NCI-H2029 treated with DMSO at 0.1 percent for 48 hours (cell line): ENCODE measurements around the gene SIGLEC6.
"Not testable (repeated sequence)": the region's sequence is repeated elsewhere in the genome, so short reads cannot be mapped to it uniquely, and the experiment has no call there.

Experiments
- DNase-seq: peaks from one replicate; lab custom pipeline; 2025; lab: John Stamatoyannopoulos, UW

SIGLEC6 gene

DNA sequence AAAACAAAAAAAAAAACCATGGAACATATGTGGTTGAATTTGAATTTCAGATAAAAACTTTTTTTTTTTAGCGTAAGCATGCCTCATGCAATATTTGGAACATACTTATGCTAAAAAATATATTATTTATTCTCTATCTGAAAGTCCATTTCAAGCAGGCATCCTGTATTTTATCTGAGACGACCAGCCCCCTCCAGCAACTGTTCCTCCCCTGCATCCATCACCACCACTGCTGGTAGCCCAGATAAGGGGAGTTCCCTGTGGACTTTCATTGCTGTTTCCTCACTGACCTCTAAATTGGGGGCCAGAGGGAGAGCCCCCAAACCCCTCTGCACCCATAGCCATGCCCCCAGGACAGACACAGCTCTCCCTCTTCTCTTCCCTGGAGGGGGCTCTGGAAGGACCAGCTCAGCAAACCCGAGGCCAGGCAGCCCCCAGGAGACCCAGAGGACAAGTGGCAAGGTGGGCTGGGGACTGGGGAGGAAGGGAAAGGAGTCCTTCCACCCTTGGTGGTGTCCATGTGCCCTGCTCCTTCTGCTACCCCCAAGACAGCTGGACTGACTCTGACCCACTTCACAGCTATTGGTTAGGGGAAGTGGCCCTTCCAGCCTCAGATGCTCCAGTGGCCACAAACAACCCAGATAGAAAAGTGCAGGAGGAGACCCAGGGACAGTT lies 23.3 kb downstream of the SIGLEC6 start:
- DNase-seq = no peak

DNA sequence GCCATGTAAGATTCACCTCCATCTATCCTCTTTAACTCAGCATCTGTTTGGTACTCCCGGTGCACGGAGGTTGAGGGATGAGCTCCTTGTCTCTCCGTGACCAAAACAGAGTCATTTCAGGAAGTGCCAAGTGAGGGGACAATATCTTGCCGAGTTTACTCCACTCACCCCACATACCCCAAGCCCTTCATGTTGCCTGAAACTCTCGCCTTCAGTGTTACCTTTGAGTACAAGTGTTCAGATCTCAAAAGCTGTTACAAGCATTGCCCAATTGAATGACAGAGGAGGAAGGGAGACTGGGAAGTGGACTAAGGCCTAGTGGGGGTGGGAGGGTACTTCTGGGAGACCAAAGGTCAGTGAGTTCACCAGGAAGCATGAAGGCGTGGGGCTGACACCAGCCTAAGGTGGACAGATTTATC lies 23.8 kb downstream of the SIGLEC6 start:
- DNase-seq = no peak

DNA sequence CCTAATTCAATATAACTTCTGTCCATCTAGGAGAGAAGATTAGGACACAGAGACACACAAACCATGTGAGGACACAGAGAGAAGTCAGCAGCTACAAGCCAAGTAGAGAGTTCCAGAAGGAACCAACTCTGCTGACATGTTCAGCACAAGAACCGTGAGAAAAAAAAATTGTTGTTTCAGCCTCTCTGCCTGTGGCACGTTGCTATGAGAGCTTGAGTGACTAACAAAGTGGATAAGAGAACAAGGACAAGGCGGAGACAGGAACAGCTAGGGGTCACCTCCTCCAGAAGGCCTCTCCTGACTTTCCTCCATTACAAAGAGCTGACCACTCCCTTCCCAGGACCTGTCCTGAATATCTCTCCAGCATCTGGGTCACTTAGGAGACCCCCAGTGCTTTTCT lies 24.3 kb downstream of the SIGLEC6 start:
- DNase-seq = no peak

DNA sequence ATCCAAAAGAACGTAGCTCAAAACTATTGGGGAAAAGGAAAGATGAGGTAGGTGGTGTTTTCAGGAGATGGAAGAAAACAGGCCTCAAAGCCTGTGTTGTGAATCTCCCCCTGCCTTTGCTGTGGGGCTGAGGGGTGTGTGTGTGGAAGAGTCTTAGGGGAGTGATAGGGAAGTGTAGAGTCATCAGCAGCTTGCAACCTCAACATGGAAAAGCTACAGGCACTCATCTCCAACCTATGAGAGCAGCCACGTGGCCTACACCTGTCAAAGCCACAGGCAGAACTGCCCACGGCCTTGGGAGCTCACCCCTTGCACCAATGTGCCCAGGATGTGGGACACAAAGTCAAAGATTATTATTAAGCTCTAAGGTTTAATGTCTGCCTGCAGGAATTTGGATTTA lies 25.6 kb downstream of the SIGLEC6 start:
- DNase-seq = no peak

DNA sequence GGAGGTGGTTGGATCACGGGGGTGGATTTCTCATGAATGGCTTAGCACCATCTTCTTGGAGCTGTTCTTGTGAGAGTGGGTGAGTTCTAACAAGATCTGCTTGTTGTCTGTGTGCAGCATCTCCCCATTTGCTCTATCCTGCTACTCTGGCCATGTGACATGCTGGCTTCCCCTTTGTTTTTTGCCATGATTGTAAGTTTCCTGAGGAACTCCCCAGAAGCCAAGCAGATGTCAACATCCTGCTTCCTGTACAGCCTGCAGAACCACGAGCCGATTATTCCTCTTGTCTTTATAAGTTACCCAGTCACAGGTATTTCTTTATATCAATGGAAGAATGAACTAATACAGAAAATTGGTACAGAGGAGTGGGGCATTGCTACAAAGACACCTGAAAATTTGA lies 27.6 kb downstream of the SIGLEC6 start:
- DNase-seq = no peak

DNA sequence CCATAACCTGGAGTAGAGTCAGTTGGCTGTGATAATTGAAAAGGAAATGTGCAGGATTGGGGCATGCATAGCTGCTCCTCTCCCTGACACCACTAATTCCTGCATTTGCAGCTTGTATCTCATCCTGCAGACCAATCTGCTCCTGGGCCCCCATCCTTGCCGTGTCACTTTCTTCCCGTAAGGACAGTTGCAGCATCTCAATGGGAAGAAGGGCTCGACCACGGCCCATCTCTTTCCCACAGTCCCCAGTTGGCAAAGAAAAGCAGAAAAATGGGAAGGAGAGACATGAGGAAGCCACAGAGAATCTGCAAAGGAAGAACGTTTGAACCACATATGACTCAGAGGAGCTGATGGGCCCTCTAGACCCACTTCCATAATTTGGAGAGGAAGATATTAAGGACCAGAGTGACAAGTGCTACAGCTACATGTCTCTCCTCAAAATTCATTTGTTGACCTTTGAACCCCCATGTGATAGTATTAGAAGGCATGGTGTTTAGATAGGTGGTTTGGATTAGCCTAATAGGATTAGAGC lies 28.1 kb downstream of the SIGLEC6 start:
- DNase-seq = no peak

DNA sequence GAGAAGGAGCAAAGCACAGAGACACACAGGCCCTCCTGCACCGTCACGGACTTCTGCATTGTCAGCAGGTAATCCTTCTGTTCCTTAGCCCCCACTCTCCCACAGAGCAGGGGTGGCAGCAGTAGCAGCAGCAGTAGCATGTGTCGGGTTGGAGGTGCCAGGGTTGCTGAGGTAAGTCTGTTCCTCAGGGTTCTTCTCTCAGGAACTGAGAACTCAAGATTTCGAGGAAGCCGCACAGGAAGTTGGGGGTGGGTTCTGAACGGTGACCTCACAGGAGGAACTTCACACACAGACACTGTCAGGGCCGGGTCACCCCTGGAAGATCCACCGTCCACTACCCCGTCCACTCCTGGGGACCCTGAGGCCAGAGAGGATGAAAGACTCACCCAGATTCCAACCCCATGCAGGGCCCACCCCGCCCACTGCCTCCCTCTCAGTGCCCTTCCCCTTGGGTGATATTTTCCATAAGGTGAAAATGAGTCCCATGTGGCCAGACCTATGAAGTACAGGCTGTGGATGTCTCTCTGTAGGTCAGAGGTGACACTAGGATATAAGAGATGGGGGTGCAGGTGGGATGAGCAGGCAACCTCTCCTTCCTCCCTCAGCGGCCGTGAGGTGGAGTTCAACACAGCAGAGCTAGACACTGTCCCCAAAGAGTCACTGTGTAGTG lies 29.7 kb downstream of the SIGLEC6 start, which contains the start of gene SIGLEC12:
TSS of gene SIGLEC12 (minus strand) at position 207 of the 670 bp plus-strand sequence. CDS start at position 140, 67 bp downstream.
- no peak for DNase-seq

DNA sequence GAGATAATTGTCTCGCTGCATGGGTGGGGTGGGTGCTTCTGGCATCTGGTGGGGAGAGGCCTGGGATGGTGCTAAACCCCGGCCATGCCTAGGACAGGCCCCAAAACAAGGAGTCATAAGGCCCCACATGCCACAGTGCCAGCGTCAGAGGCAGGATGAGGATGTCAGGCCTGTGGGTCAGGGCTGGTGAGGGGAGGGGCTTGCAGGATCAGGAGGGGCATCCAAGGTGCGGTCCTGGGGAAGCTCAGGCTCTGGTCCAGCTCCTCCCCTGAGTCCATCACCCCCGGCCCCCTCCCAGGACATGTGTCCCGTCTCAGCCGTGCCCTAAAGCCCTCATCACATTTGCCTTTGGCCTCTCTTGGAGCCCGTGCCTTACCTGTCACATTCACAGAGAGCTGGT lies 30.5 kb downstream of the SIGLEC6 start:
- DNase-seq = not testable (repeated sequence)

DNA sequence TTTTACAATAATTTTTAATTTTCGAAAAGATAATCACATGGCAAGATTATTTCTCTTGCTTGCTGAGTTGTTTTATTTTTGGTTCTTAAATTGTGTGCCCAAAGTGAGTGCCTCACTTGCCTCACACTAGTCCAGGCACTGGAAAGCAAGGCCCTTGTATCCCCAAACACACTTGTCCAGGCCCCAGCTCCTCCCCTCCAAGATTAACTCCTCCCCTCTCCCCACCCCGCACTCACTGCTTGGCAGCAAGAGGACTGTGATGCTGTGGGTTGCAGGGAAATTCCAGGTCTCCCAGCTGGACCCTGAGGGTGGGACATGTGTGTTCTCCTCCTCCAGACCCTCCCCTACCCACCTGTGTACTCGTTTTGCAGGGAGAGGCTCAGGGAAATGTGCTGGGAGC lies 33.8 kb downstream of the SIGLEC6 start:
- DNase-seq = no peak

DNA sequence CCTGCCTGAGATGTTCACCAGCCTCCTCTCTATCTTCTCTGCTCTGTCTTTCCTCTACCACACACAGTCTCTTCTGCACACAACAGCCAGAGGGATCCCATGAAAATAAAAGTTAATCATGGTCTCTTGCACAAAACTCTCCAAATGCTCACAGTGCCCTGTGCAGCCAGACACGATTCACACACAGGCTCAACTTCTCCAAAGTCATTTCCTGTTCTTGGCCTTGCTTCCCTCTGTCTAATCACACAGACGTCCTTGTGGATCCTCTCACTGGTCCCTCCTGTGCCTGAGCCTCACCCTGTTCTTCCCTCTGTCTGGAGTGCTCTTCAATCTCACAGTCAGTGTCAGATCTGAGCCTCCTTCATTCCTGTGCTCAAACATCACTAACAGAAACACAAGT lies 37.7 kb downstream of the SIGLEC6 start:
- DNase-seq = no peak

DNA sequence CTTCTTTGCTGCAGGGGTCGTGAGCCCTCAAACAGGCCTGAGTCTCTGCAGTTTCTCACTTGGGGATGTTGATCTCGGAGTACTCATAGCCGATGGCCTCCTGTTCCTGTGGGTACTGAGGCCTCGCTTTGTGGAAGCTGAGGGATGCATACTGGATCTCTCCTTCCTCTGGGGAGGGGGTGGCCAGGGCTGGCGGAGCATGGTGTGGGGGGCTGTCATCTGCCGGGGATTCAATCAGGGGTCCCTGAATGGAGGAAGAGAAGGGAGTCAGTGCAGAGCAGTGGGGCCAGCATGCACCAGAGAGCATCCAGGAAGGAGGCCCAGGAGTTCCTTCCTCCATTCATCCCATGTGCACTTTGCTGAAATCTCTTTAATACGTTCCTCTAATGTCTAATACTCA lies 39.9 kb downstream of the SIGLEC6 start:
- DNase-seq = no peak

DNA sequence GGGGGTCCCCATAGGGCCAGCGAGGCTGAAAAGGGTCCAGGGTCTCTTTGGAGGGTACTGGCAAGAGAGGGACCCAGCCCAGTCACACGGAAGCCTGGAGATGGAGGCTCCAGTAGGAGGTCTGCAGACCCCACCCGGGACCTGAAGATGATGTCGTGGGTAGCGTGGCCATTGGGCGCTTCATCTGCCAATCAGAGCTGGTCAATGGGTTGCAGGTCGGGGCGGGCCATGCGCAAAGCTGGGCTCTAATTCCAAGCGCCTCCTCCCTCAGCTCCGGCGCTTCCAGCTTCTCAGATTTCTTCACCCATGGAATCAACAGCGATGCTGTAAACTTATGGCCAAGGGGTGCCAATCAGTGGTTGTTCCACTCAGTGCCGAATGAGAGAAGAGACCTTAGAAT lies 40.8 kb downstream of the SIGLEC6 start:
- DNase-seq = no peak

DNA sequence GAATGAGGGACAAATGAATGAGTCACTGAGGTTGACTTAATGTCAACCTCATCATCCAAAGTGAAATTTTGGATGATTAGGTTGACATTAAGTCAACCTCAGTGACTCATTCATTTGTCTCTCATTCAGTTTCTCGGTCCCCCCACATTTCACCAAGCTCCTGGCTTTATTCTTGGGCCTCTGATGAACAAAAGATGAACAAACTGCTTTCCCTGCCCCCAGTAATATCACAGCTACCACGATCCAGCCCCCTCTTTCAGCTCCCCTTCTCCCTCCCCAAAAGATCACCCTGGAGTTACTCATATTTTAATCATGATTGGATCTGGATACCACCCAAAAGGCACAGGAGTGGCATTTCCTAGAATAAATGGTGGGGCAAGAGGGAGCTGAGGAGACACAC lies 42.4 kb downstream of the SIGLEC6 start:
- DNase-seq = no peak

DNA sequence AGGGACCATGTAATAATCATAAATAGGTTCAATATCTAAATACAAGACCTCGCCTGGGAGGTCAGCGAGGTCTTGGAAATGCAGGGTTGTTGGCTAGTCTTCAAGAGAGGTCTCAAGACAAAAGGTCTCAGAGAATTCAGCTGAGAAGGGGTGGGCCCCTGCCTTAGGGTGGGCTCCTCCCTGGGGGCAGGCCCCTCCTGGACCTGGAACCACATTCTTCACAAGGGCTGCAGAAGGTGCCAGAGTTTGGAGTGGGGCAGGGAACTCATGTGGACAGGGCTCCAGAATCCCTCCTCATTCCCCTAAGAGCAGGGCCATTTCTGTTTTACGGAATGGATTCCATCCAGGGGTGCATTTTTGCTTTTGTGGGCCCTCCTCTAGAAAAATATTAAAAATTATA lies 43.0 kb downstream of the SIGLEC6 start:
- no peak for DNase-seq

DNA sequence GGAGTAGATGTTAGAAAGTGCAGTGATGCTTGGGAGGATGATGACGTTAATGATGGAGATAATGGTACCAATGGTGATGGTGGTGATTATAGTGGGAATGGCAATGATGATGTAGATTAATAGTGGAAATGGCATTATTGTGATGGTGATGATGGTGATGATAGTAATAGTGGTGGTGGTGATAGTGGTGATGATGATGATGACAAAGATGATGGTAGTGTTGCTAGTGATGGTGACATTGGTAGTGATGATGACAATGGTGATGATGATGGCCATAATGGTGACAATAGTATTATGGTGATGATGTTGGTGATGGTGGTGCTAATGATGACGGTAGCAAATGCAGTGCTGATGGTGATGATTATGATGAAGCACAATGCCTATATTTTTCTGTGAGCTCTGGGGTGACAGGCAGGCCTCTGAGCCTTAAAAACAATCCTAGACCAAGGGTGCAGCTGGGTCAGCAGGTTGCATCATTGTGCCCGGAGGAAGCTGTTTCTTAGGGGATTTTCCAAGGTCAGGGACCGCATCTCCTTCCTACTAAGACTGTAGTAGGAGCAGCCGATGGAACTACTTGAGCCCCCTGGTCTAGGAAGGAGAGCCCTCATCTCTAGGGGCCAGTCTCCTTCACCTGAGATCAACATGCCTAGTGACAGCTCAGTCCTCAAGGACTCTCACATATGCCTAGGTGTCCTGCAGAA lies 45.4 kb downstream of the SIGLEC6 start:
- no peak for DNase-seq

DNA sequence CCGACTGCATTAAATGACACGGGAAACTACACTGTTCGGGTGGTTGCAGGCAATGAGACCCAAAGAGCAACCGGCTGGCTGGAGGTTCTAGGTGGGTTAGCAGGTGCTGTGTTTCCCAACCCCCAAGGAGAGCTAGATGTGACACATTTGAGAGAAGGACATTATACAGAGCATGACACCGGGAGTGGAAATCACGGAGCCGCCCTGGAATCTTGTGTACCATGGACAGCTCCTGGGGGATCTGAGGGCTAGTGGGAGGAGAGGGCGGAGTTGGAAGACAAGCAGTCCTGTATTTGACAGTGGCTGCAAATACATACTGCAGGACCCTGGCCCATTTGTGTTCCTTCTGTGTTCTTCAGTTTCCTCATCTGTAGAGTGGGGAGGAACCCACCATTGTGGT lies 50.9 kb downstream of the SIGLEC6 start:
- no peak for DNase-seq

DNA sequence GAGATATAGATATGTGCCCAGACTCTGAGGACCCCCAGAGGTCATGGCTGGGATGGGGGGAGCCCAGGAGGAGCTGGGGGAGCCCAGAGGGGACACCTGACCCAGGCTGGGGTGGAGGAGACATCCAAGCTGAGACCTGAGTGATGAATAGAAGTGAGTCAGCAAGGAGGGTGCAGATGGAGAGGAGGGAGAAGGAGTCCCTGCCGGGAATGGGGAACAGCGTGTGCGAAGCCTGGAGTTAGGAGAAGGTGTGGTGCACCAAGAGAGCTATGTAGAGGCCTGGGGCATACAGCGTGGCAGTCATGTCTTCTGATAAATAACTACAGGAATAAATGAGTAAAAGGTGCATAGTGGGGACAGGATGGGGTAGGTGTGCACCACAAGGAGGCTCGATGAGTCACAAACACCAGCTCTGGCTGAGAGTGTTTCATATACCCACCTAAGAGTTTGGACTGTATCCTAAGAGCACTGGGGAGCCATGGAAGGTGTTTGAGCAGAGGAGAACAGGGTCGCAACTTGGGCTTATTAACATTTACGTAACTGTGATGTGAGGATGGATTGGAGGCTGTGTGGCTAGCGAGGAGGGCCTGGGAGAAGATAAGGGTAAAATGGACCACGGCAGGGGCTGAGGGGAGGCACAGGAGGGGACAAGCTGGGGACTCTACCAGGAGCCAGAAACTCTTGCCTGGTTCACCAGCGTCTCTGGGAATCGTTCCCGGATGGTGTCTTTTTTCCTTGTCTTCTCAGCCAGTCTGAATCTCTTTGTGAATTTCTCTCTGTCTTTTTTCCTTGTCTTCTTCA lies 51.7 kb downstream of the SIGLEC6 start:
- no peak for DNase-seq

DNA sequence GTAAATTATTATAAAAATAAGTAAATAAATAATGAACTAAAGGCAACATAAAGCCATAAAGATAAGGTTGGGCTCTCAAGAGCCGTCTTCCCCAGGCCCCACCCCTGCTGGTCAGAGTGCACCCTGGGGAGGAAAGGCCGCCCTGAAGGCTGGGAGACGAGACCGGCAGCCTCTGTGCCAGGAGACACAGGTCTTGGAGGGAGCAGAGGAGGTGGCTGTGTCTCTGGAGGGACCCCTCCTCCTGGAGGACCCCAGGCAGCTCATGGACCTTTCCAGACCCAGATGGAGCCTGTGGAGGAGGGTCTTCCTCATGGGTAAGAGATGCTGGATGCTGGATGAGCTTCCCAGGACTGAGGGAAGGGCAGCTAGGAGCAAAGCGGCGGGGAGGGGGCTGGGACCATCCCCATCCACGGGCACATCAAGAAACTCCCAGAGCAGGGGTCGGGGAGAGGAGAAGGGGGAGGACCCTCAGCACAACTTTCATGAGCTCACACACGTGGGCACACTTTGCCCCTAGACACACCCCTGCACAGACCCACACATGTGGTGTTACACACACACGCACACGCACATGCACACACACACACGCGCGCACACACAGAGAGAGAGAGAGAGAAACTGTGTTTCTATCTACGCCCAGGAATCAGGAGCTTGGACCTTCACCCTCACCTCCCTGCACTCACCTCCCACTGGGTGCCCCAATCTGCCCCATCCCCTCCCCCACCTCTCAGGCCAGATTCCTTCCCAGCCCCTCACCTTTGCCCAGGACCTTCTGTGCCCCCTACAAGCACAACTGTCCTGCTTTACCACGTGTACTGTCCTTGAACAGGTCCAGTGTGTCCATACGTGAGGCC lies 52.9 kb downstream of the SIGLEC6 start, which contains the start of gene CEACAM18:
TSS of gene CEACAM18 (plus strand) at position 159 of the 854 bp plus-strand sequence.
- no peak for DNase-seq

DNA sequence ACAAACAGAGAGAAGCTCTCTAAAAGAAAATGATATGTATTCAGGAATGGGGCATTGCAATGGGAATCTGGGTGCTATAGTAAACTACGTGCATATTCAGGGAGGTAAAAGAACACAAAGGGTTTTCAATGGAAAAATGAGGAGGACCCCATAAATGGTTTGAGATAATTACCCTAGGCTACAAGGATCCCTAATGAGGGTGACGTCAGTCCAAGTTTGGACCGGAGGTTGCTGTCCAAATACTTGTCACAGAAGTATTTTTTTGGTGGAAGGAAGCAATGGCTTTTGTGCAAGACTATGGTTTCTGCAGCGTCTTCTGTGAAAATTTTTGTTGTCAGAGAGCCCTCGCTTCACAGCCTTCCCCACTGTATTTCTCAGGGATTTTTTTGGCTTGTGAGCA lies 54.1 kb downstream of the SIGLEC6 start:
- DNase-seq = no peak

DNA sequence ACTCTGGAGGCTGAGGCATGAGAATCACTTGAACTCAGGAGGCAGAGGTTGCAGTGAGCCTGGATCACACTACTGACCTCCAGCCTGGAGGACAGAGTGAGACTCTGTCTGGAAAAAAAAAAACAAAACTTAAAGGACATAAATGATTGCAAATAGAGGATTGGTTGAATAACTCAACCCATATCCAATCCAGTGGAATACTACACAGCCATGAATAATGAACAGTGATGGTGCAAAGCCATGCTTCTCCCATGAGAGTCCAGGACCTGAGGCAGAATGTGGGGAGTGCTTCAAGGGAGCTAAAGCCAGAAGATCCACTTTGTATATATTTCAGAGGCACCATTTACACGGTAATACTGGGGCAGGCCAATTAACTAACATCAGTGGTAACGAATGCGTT lies 55.3 kb downstream of the SIGLEC6 start:
- DNase-seq = no peak
